DND-41 (cell line): ENCODE data around the gene KSR2.

Experiments used
- CTCF ChIP-seq: IDR thresholded peaks from 2 replicates; pipeline ENCODE4 v1.5.1; 2012; ENCODE audit warnings: borderline replicate concordance, low read length, moderate library complexity, mild to moderate bottlenecking; ENCODE audit not compliant: poor library complexity, severe bottlenecking; ENCODE audit errors: extremely low read depth
- EZH2 ChIP-seq: IDR thresholded peaks from 3 replicates; pipeline ENCODE4 v1.6.1; 2012; ENCODE audit warnings: borderline replicate concordance, low read depth, mild to moderate bottlenecking, moderate library complexity, low read length, inconsistent platforms; ENCODE audit not compliant: severe bottlenecking

GRCh38 chr12:117440384-117440783, 528.4 kb downstream of the KSR2 start:
- TF ChIP-seq EZH2 (no peak), CTCF (no peak)
